AG09319 (cell line): ENCODE results near the gene KCNH6.

Source experiments
- DNase-seq: peaks from one replicate; pipeline ENCODE4 v3.0.0-alpha.2; 2010; ENCODE audit warnings: low read depth; ENCODE audit errors: extremely low read depth
- TF ChIP-seq, protein P1 (sequence below): IDR thresholded peaks from 2 replicates; pipeline ENCODE4 v1.5.1; 2011; ENCODE audit warnings: low read depth, mild to moderate bottlenecking, inconsistent platforms, low read length, moderate library complexity

The KCNH6 gene

DNA sequence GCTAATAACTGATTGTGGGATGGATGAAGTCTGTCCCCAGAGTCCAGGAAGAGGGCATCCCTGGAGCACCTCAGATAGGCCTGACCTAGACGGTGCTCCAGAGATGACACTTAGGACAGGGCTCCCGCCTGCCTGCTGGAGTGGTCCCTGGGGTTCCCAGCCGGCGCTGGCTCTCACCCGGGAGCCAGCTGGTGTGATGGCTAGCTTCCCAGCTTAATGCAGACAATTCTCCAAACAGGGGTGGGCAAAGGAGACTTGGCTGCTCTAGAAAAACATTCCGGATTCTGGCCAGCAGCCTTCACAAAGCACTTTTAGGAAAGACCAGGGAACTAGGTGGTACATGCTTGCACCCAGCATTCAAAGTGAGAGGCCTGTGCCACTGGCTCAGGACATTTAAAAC, 27.7 kb upstream of the KCNH6 start:
- DNase-seq, result no peak
- TF ChIP-seq, protein P1, sequence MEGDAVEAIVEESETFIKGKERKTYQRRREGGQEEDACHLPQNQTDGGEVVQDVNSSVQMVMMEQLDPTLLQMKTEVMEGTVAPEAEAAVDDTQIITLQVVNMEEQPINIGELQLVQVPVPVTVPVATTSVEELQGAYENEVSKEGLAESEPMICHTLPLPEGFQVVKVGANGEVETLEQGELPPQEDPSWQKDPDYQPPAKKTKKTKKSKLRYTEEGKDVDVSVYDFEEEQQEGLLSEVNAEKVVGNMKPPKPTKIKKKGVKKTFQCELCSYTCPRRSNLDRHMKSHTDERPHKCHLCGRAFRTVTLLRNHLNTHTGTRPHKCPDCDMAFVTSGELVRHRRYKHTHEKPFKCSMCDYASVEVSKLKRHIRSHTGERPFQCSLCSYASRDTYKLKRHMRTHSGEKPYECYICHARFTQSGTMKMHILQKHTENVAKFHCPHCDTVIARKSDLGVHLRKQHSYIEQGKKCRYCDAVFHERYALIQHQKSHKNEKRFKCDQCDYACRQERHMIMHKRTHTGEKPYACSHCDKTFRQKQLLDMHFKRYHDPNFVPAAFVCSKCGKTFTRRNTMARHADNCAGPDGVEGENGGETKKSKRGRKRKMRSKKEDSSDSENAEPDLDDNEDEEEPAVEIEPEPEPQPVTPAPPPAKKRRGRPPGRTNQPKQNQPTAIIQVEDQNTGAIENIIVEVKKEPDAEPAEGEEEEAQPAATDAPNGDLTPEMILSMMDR, result no peak

DNA sequence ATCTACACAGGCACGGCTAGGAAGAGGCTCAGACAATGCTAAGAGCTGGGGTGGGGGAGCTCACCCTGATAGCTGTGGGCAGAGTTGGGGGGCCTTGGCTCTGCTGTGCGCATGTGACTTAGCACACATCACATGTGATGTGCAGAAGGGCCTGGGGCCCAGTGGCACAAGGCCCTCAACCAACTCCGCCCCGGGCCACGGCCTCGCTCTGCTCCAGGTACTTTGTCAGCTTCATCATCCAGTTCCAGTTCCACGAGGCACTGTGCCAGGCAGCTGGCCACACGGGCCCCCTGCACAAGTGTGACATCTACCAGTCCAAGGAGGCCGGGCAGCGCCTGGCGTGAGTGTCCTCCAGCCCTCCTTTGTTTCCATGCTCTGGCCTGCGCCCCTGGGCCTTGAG, 27.0 kb upstream of the KCNH6 start:
- no peak for DNase-seq
- TF ChIP-seq, protein P1, result no peak

DNA sequence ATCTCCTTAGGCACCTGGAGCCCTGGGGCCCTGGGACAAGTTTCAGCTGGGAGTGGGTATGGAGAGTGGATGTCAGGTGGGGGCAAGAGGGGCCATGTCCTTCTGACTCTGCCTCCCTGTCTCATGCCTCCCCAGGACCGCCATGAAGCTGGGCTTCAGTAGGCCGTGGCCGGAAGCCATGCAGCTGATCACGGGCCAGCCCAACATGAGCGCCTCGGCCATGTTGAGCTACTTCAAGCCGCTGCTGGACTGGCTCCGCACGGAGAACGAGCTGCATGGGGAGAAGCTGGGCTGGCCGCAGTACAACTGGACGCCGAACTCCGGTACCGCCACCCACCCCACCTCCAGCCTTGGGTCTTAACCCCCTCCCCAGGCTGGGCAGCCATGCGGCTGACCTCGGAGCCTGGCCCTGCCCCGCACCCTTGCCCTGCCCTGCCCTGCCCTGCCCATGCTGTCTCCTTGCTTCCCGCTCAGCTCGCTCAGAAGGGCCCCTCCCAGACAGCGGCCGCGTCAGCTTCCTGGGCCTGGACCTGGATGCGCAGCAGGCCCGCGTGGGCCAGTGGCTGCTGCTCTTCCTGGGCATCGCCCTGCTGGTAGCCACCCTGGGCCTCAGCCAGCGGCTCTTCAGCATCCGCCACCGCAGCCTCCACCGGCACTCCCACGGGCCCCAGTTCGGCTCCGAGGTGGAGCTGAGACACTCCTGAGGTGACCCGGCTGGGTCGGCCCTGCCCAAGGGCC, 26.3 kb upstream of the KCNH6 start:
- TF ChIP-seq, protein P1, result no peak
- DNase-seq, result no peak

DNA sequence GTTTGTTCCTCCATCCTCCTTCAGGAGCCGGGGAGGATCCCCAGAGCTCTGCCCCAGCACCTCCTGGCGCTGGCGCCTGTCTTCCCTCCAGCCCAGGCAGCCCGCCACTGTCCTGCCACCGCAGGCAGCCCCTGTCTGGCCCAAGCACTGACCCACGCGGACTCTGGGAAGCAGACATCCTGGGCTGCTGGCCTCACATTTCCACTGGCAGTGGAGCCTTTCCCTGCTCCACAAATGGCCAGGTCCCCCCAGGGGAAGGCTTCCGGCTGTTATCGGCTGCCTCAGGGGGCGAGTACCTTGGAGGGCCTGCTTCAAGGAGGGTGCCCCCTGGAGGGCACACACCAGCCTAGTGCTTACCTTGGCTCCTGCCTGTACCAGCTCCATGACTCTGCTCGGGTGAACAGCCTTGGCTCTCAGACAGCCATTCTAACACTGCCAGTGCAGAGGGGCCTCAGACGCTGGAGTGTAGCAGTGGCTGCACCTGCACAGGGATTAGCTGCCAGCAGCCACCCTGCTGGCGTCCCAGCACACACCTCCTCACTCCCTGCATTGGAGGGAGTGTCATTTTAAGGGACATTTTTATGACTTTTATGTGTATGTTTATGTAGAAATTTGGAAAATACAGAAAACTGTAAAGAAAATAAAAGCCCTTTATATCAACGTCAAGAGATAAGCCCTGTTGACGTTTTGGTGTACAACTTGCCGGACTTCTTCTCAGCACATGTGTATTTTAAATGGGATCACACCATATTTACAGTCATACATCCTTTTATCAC, 25.3 kb upstream of the KCNH6 start:
- TF ChIP-seq, protein P1, result peak; percentile 10
- no peak for DNase-seq

DNA sequence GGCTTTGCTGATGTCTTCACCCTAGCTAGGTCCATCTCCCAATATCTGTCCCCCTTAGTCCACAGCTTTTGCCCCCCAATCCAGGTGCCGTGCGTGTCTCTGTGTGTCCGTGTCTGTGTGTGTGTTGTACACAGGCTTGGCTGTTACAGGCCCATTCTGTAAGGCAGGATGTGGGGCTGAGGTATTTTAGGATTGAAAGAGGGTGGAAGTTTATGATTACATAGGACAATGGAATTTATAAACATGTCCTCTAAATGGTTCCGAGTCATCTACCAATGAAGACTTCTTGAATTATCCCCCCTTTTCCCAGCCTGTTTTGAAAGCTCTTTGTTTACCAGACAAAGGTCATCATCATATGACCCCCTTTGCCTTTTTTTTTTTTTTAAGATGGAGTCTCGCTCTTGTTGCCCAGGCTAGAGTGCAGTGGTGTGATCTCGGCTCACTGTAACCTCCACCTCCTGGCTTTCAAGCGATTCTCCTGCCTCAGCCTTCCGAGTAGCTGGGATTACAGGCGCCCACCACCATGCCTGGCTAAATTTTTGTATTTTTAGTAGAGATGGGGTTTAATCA, 24.4 kb upstream of the KCNH6 start:
- DNase-seq, result peak; percentile 55
- TF ChIP-seq, protein P1, result no peak

DNA sequence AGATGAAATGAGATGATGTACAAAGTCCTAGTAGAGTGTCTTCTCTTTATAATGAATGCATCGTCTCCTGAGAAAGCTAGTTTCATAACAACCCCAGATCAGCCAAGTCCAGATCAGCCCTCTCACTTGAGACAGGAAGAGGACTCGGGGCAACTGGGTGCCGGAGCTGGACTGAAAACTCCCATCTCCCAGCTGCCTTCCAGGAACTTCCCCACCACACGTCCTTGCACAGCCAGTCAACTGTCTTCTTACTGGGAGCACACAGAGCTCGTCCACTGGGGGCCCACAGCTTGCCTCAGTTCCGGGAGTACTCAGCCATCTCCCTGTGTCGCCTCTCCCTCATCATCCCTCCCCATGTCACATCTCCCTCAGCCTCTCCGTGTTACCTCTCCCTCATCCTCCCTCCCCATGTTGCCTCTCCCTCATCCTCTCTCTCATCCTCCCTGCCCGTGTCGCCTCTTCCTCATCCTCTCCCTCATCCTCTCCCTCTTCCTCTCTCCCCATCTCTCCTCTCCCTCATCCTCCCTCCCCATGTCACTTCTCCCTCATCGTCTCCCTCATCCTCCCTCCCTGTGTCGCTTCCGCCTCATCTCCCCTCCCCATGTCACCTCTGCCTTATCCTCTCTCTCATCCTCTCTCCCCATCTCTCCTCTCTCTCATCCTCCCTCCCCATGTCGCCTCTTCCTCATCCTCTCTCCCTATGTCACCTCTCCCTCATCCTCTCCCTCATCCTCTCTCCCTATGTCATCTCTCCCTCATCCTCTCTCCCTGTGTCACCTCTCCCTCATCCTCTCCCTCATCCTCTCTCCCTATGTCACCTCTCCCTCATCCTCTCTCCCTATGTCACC, 22.4 kb upstream of the KCNH6 start:
- TF ChIP-seq, protein P1, result no peak

More for the DNA sequence above, 22.4 kb upstream of the KCNH6 start:
- DNase-seq, result no peak
